CD14-positive monocyte (primary cell): ENCODE data around the gene CTNS. TPM values are rescaled to one million over a fixed set of nuclear protein-coding genes. Genes with fewer than 3 reads are reported as not detected.

Source experiments
- DNase-seq, 3 donors: peaks; one replicate each; pipeline ENCODE4 v3.0.0-alpha.2; 2011 to 2022
- H2AFZ ChIP-seq: 2 replicates; pipeline ENCODE4 v1.6.0; 2012; ENCODE audit warnings: mild to moderate bottlenecking, low read depth, low read length, inconsistent platforms; ENCODE audit not compliant: insufficient read depth, poor library complexity, severe bottlenecking
- H3K27ac ChIP-seq, 2 donors: 1 replicate in 1 of 2; 2 replicates in 1 of 2; pipeline ENCODE4 v1.5.1; 2012 to 2013; ENCODE audit warnings: low read length in 2 of 2, control low read depth in 1 of 2, inconsistent platforms in 1 of 2, low read depth in 1 of 2, mild to moderate bottlenecking in 1 of 2
- H3K27me3 ChIP-seq, 2 donors: one replicate each; pipeline versions ENCODE4 v1.6.0 to v1.6.1; 2011 to 2013; ENCODE audit warnings: low read length in 2 of 2; ENCODE audit not compliant: control insufficient read depth in 2 of 2, insufficient read depth in 2 of 2
- H3K36me3 ChIP-seq, 2 donors: replicated peaks in 1 of 2; 1 replicate in 1 of 2; 2 replicates in 1 of 2; pipeline versions ENCODE4 v1.5.1 to v1.6.1; 2012 to 2013; ENCODE audit warnings: low read length in 2 of 2, control low read depth in 1 of 2, inconsistent platforms in 1 of 2, mild to moderate bottlenecking in 1 of 2; ENCODE audit not compliant: insufficient read depth in 2 of 2, control insufficient read depth in 1 of 2
- H3K4me1 ChIP-seq, 2 donors: 1 replicate in 1 of 2; 2 replicates in 1 of 2; pipeline versions ENCODE4 v1.5.1 to v1.6.1; 2012 to 2013; ENCODE audit warnings: low read length in 2 of 2, control low read depth in 1 of 2, inconsistent platforms in 1 of 2, mild to moderate bottlenecking in 1 of 2, moderate library complexity in 1 of 2; ENCODE audit not compliant: insufficient read depth in 2 of 2, control insufficient read depth in 1 of 2
- H3K4me2 ChIP-seq: replicated peaks from 2 replicates; pipeline ENCODE3; 2012; ENCODE audit warnings: low read length, moderate library complexity, mild to moderate bottlenecking; ENCODE audit not compliant: poor library complexity, severe bottlenecking; ENCODE audit errors: extremely low read depth
- H3K4me3 ChIP-seq, 3 experiments: fragments of 200-600 bp in 1 of 3; sonication (generic) in 1 of 3; replicated peaks in 1 of 3; 1 replicate in 2 of 3; 2 replicates in 1 of 3; pipeline ENCODE4 v1.5.1; 2011 to 2013; ENCODE audit warnings: low read length in 3 of 3, mild to moderate bottlenecking in 3 of 3, control low read depth in 2 of 3, low read depth in 2 of 3, inconsistent platforms in 1 of 3, moderate library complexity in 1 of 3
- H3K79me2 ChIP-seq: 2 replicates; pipeline ENCODE4 v1.6.0; 2012; ENCODE audit warnings: mild to moderate bottlenecking, control low read depth, inconsistent platforms, low read length, moderate library complexity; ENCODE audit not compliant: insufficient read depth
- H3K9ac ChIP-seq: 2 replicates; pipeline ENCODE4 v1.6.0; 2017; ENCODE audit warnings: low read length, mild to moderate bottlenecking; ENCODE audit not compliant: insufficient read depth, poor library complexity, severe bottlenecking
- H3K9me3 ChIP-seq, 2 donors: replicated peaks in 1 of 2; 1 replicate in 1 of 2; 2 replicates in 1 of 2; pipeline versions ENCODE4 v1.5.1 to v1.6.1; 2012 to 2013; ENCODE audit warnings: low read length in 2 of 2, control low read depth in 1 of 2; ENCODE audit not compliant: control insufficient read depth in 1 of 2, insufficient read depth in 1 of 2
- H4K20me1 ChIP-seq: 2 replicates; pipeline ENCODE4 v1.6.0; 2012; ENCODE audit warnings: mild to moderate bottlenecking, low read length, control low read depth, moderate library complexity; ENCODE audit not compliant: insufficient read depth
- H3K27ac Mint-ChIP-seq, 7 donors: one replicate each; pipeline ENCODE4 v1.8.0; 2020; ENCODE audit warnings: mild to moderate bottlenecking in 7 of 7, mixed read lengths in 7 of 7, moderate library complexity in 6 of 7, inconsistent platforms in 2 of 7
- H3K27me3 Mint-ChIP-seq, 3 donors: one replicate each; pipeline ENCODE4 v1.8.0; 2021 to 2022; ENCODE audit warnings: low read depth in 3 of 3, mild to moderate bottlenecking in 3 of 3, mixed read lengths in 3 of 3, moderate library complexity in 3 of 3, inconsistent platforms in 1 of 3
- H3K36me3 Mint-ChIP-seq, 2 donors: one replicate each; pipeline ENCODE4 v1.8.0; 2020; ENCODE audit warnings: mixed read lengths in 2 of 2, inconsistent platforms in 1 of 2, mild to moderate bottlenecking in 1 of 2
- H3K4me1 Mint-ChIP-seq: one replicate; pipeline ENCODE4 v1.8.0; 2020; ENCODE audit warnings: mild to moderate bottlenecking, mixed read lengths
- H3K4me3 Mint-ChIP-seq, 2 donors: one replicate each; pipeline ENCODE4 v1.8.0; 2020; ENCODE audit warnings: mild to moderate bottlenecking in 2 of 2, mixed read lengths in 2 of 2, moderate library complexity in 1 of 2
- H3K9me3 Mint-ChIP-seq, 7 donors: one replicate each; pipeline ENCODE4 v1.8.0; 2020 to 2022; ENCODE audit warnings: mixed read lengths in 7 of 7, mild to moderate bottlenecking in 6 of 7, moderate library complexity in 6 of 7, inconsistent platforms in 2 of 7
- WGBS: methylation state at CpG from one replicate; pipeline ENCODE4 v1.1.5; 2013; ENCODE audit warnings: missing lambda C conversion rate; ENCODE audit not compliant: insufficient coverage; 5-methylcytosine and 5-hydroxymethylcytosine counted together
- intact Hi-C, 2 donors: fragments of 100-400 bp; cut with micrococcal nuclease; formaldehyde crosslinking; loops; one replicate each; pipeline versions ENCODE4 v1.15.0 to v1.15.1; 2023
- polyA plus RNA-seq, 3 donors: library from polyadenylated mRNA; depleted of rRNA in 1 of 3; unstranded in 2 of 3; stranded (reverse) in 1 of 3; fragments of 300-500 nt in 2 of 3; fragments of >200 nt in 1 of 3; fragmentation: Illumina TruSeq in 2 of 3; gene quantifications; 1 replicate in 2 of 3; 2 replicates in 1 of 3; pipeline ENCODE4 v1.2.3, GENCODE V29; 2012 to 2021
- TF ChIP-seq, protein P1 (sequence below): fragments of 200-600 bp; IDR thresholded peaks from one replicate; pipeline ENCODE4 v1.8.0; 2022; ENCODE audit warnings: antibody characterized with exemption, mild to moderate bottlenecking

Gene CTNS
- polyA plus RNA-seq, 3 donors = 11.6 to 11.8 (median 11.7) TPM

GRCh38 chr17:3681057-3681456 lies 44.5 kb downstream of the CTNS start:
- Mint-ChIP-seq H3K4me3 (no peak overlapping the region), H3K9me3 (peaks cover 0 to 3% (median 0%) of the 10 kb centered on the region in 7 donors), H3K4me1 (peaks cover 28% of the 10 kb centered on the region), H3K36me3 (no peaks in the 10 kb centered on the region), H3K27ac (peak overlapping the region in 2 of 7 donors; percentile 8 to 66), H3K27me3 (peaks cover 7 to 15% (median 12%) of the 10 kb centered on the region in 3 donors)
- no peak overlapping the region for H3K4me2 ChIP-seq
- no peak overlapping the region for H2AFZ ChIP-seq
- H3K27ac ChIP-seq = no peak overlapping the region
- no peaks in the 10 kb centered on the region for H4K20me1 ChIP-seq
- no peaks in the 10 kb centered on the region for H3K27me3 ChIP-seq
- DNase-seq = no peak
- H3K4me3 ChIP-seq = no peak overlapping the region
- H3K9ac ChIP-seq = no peak overlapping the region
- 96% methylated on average over 10 of the region's 12 CpGs for WGBS
- H3K79me2 ChIP-seq = no peaks in the 10 kb centered on the region
- TF ChIP-seq, protein P1, sequence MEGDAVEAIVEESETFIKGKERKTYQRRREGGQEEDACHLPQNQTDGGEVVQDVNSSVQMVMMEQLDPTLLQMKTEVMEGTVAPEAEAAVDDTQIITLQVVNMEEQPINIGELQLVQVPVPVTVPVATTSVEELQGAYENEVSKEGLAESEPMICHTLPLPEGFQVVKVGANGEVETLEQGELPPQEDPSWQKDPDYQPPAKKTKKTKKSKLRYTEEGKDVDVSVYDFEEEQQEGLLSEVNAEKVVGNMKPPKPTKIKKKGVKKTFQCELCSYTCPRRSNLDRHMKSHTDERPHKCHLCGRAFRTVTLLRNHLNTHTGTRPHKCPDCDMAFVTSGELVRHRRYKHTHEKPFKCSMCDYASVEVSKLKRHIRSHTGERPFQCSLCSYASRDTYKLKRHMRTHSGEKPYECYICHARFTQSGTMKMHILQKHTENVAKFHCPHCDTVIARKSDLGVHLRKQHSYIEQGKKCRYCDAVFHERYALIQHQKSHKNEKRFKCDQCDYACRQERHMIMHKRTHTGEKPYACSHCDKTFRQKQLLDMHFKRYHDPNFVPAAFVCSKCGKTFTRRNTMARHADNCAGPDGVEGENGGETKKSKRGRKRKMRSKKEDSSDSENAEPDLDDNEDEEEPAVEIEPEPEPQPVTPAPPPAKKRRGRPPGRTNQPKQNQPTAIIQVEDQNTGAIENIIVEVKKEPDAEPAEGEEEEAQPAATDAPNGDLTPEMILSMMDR = no peak
- intact Hi-C loops = loop anchor here (5.0 kb wide), 2 partner anchors 41 to 146 kb away; partner anchors contain the start of gene HASPIN (in 2 of the 2)
- H3K36me3 ChIP-seq = no peaks in the 10 kb centered on the region
- H3K4me1 ChIP-seq = peaks cover 18 to 32% of the 10 kb centered on the region in 2 donors
- H3K9me3 ChIP-seq = no peaks in the 10 kb centered on the region

- H3K9me3 Mint-ChIP-seq = peaks cover 0 to 3% (median 0%) of the 10 kb centered on the region in 7 donors
- peak overlapping the region; percentile 22 to 63 for H3K4me3 Mint-ChIP-seq
- Histone ChIP-seq H3K4me3 (no peak overlapping the region), H3K36me3 (no peaks in the 10 kb centered on the region), H3K4me1 (peaks cover 18 to 32% of the 10 kb centered on the region in 2 donors), H3K4me2 (no peak overlapping the region), H2AFZ (peak overlapping the region; percentile 20), H3K9ac (no peak overlapping the region), H4K20me1 (no peaks in the 10 kb centered on the region), H3K27ac (no peak overlapping the region), H3K79me2 (no peaks in the 10 kb centered on the region), H3K9me3 (no peaks in the 10 kb centered on the region), H3K27me3 (no peaks in the 10 kb centered on the region)
- peaks cover 28% of the 10 kb centered on the region for H3K4me1 Mint-ChIP-seq
- H3K36me3 Mint-ChIP-seq = no peaks in the 10 kb centered on the region
- intact Hi-C loops = loop anchor here (5.0 kb wide), 2 partner anchors 41 to 146 kb away; partner anchors contain the start of gene HASPIN (in 2 of the 2)
- peak overlapping the region in 3 of 7 donors; percentile 66 to 72 (median 66) for H3K27ac Mint-ChIP-seq
- H3K27me3 Mint-ChIP-seq = peaks cover 6 to 15% (median 10%) of the 10 kb centered on the region in 3 donors
- TF ChIP-seq, protein P1 = no peak
- DNase-seq = peak in 1 of 3 donors; percentile 28
- 98% methylated on average over 11 of the region's 20 CpGs for WGBS
Measured at GRCh38 chr17:3681565-3681964, 45.0 kb downstream of the CTNS start.
